Activated CD4-positive, alpha-beta memory T cell treated with anti-CD3 and anti-CD28 coated beads for 36 hours (primary cell): Measurements from ENCODE around the gene ACSL6. TPM values are rescaled to one million over a fixed set of nuclear protein-coding genes. Genes with fewer than 3 reads are reported as not detected.

ENCODE experiments used
- CTCF ChIA-PET: fragments of 350-600 bp; sonication (Branson Sonifier 250); formaldehyde crosslinking; loops from one replicate; lab custom pipeline; 2021; ENCODE audit warnings: antibody characterized with exemption, inconsistent platforms; lab: Charles Lee
- POLR2A ChIA-PET: fragments of 350-600 bp; sonication (Branson Sonifier 250); formaldehyde crosslinking; loops from one replicate; lab custom pipeline; 2021; ENCODE audit warnings: antibody characterized with exemption; lab: Charles Lee
- DNase-seq: peaks from one replicate; pipeline ENCODE4 v3.0.0-alpha.2; 2020
- H3K27ac Mint-ChIP-seq: one replicate; pipeline ENCODE4 v1.8.0; 2021; ENCODE audit warnings: mixed read lengths
- H3K27me3 Mint-ChIP-seq: one replicate; pipeline ENCODE4 v1.8.0; 2021; ENCODE audit warnings: mixed read lengths
- H3K36me3 Mint-ChIP-seq: one replicate; pipeline ENCODE4 v1.8.0; 2021; ENCODE audit warnings: mixed read lengths
- H3K4me1 Mint-ChIP-seq: one replicate; pipeline ENCODE4 v1.8.0; 2021; ENCODE audit warnings: low read depth, mixed read lengths
- H3K4me3 Mint-ChIP-seq: one replicate; pipeline ENCODE4 v1.8.0; 2021; ENCODE audit warnings: mild to moderate bottlenecking, mixed read lengths
- H3K9me3 Mint-ChIP-seq: one replicate; pipeline ENCODE4 v1.8.0; 2021; ENCODE audit warnings: mixed read lengths
- intact Hi-C: fragments of 100-400 bp; cut with micrococcal nuclease; formaldehyde crosslinking; loops from one replicate; pipeline ENCODE4 v1.15.1; 2023
- total RNA-seq, 2 experiments: library from RNA; stranded (reverse); gene quantifications; one replicate each; pipeline ENCODE4 v1.2.3, GENCODE V29; 2021

Gene ACSL6
- total RNA-seq, 2 experiments from 2014 or later, result 5.6 to 6.0 TPM

- DNase-seq, result no peak
- H3K9me3 Mint-ChIP-seq, result peaks cover 15% of the 10 kb centered on the region
- H3K27me3 Mint-ChIP-seq, result peaks cover 8% of the 10 kb centered on the region
- intact Hi-C loops, result no loop called here
- H3K27ac Mint-ChIP-seq, result peak overlapping the region; percentile 11
- CTCF ChIA-PET, result no interaction called here
- H3K4me1 Mint-ChIP-seq, result peaks cover 9% of the 10 kb centered on the region
- peaks cover 2% of the 10 kb centered on the region for H3K36me3 Mint-ChIP-seq
- POLR2A ChIA-PET, result no interaction called here
- no peak overlapping the region for H3K4me3 Mint-ChIP-seq
These were observed 21.7 kb upstream of the ACSL6 start for GRCh38 chr5:132033122-132033521.

- ChIA-PET CTCF (interaction anchor here (0.6 to 0.9 kb wide), 2 partner anchors 25 to 444 kb away, joined by 3 to 4 read pairs; no protein-coding TSS in a partner anchor), POLR2A (no interaction called here)
- DNase-seq, result no peak
- Mint-ChIP-seq H3K4me3 (no peak overlapping the region), H3K27ac (no peak overlapping the region), H3K27me3 (peaks cover 6% of the 10 kb centered on the region), H3K4me1 (peaks cover 8% of the 10 kb centered on the region), H3K36me3 (peaks cover 2% of the 10 kb centered on the region), H3K9me3 (peaks cover 10% of the 10 kb centered on the region)
- intact Hi-C loops, result no loop called here
These were observed 20.7 kb upstream of the ACSL6 start for GRCh38 chr5:132032196-132032595.

- H3K4me3 Mint-ChIP-seq, result no peak overlapping the region
- CTCF ChIA-PET, result no interaction called here
These were observed 19.2 kb upstream of the ACSL6 start for GRCh38 chr5:132030610-132031009.

DNA sequence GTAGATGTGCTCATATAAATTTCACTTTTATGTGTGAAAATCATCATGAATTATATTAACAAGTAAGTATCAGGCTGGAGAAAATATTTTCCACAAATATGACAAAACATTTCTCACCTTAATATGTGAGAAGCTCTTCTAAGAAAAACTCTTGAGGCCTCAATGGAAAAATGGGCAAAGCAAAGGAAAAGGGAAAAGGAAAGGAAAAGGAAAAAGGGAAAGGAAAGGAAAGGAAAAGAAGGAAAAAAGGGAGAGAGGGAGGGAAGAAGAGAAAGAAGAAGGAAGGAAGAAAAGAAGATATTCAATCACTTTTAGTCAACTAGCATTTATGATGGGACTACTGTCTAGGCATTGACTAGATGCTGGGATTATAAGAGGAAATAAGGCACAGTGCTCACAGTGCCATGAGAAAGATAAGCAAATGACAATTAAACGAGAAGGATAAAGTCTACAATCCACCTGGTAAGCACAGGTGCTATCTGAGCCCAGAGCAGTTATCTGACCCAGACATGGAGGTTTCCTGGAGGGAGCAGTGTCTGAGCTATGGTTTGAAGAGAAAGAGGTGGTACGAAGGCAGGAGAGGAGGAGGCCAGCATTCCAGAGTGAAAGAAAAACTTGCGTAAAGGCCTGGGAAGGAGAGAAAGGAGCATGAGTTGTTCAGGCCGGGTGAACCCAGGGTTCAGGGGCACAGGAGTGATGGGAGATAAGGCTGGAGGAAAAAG lies 18.3 kb upstream of the ACSL6 start:
- Mint-ChIP-seq H3K27ac (no peak overlapping the region), H3K36me3 (peaks cover 2% of the 10 kb centered on the region), H3K4me1 (peaks cover 13% of the 10 kb centered on the region), H3K4me3 (no peak overlapping the region), H3K27me3 (peaks cover 6% of the 10 kb centered on the region), H3K9me3 (peaks cover 10% of the 10 kb centered on the region)
- no peak for DNase-seq
- CTCF ChIA-PET, result no interaction called here
- intact Hi-C loops, result loop anchor here (10.0 kb wide), 1 partner anchor 775 kb away; no protein-coding TSS in a partner anchor
- POLR2A ChIA-PET, result no interaction called here

More at GRCh38 chr5:132030610-132031009, 19.2 kb upstream of the ACSL6 start:
- H3K27me3 Mint-ChIP-seq, result peaks cover 6% of the 10 kb centered on the region
- peaks cover 2% of the 10 kb centered on the region for H3K36me3 Mint-ChIP-seq
- peaks cover 13% of the 10 kb centered on the region for H3K4me1 Mint-ChIP-seq
- intact Hi-C loops, result no loop called here
- H3K9me3 Mint-ChIP-seq, result peaks cover 10% of the 10 kb centered on the region
- H3K27ac Mint-ChIP-seq, result no peak overlapping the region
- DNase-seq, result no peak
- POLR2A ChIA-PET, result no interaction called here

DNA sequence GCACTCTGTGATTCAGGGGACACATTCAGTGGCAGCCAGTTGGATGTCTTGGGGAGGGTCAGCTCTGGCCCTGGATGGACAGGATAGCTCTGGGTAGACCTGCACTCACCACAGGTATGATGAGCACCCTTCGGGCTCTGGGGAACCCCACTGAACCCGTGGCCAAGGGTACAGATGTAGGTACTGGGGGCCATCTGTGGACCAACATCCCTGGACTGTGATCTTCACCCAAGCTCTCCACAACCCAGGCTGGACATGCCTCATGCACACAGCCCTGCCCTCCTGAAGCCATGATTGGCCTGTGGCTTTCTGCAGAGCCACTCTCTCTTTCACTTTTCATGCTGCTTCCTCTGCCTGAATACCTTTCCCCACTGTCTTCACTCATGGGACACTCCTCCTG lies 15.6 kb upstream of the ACSL6 start:
- Mint-ChIP-seq H3K4me1 (peaks cover 13% of the 10 kb centered on the region), H3K36me3 (no peaks in the 10 kb centered on the region), H3K27me3 (peaks cover 6% of the 10 kb centered on the region), H3K4me3 (no peak overlapping the region), H3K9me3 (no peaks in the 10 kb centered on the region), H3K27ac (no peak overlapping the region)
- DNase-seq, result no peak
- CTCF ChIA-PET, result interaction anchor here (0.8 kb wide), 1 partner anchor 19 kb away, joined by 4 read pairs; no protein-coding TSS in a partner anchor
- POLR2A ChIA-PET, result no interaction called here
- intact Hi-C loops, result loop anchor here (10.0 kb wide), 1 partner anchor 772 kb away; no protein-coding TSS in a partner anchor

- POLR2A ChIA-PET, result no interaction called here
- peaks cover 16% of the 10 kb centered on the region for H3K4me1 Mint-ChIP-seq
- CTCF ChIA-PET, result no interaction called here
These were observed 15.1 kb upstream of the ACSL6 start for GRCh38 chr5:132026516-132027008.

GRCh38 chr5:132025403-132025971 lies 14.0 kb upstream of the ACSL6 start:
- CTCF ChIA-PET, result interaction anchor here (1.2 to 1.4 kb wide), 2 partner anchors 18 to 38 kb away, joined by 4 read pairs; no protein-coding TSS in a partner anchor
- Mint-ChIP-seq H3K9me3 (no peaks in the 10 kb centered on the region), H3K27ac (no peak overlapping the region), H3K4me1 (peaks cover 24% of the 10 kb centered on the region), H3K27me3 (peaks cover 3% of the 10 kb centered on the region), H3K4me3 (no peak overlapping the region), H3K36me3 (no peaks in the 10 kb centered on the region)
- intact Hi-C loops, result loop anchor here (10.0 kb wide), 1 partner anchor 771 kb away; no protein-coding TSS in a partner anchor
- POLR2A ChIA-PET, result no interaction called here
- no peak for DNase-seq

More at GRCh38 chr5:132026516-132027008, 15.1 kb upstream of the ACSL6 start:
- DNase-seq, result peak; percentile 74
- Mint-ChIP-seq H3K4me3 (no peak overlapping the region), H3K27me3 (peaks cover 5% of the 10 kb centered on the region), H3K36me3 (no peaks in the 10 kb centered on the region), H3K27ac (peak overlapping the region; percentile 56), H3K9me3 (no peaks in the 10 kb centered on the region)
- intact Hi-C loops, result loop anchor here (10.0 kb wide), 1 partner anchor 772 kb away; no protein-coding TSS in a partner anchor

- H3K27me3 Mint-ChIP-seq, result peaks cover 3% of the 10 kb centered on the region
- H3K4me3 Mint-ChIP-seq, result no peak overlapping the region
- DNase-seq, result no peak
- ChIA-PET CTCF (interaction anchor here (1.2 to 1.4 kb wide), 3 partner anchors 17 to 436 kb away, joined by 3 to 4 read pairs (median 4); no protein-coding TSS in a partner anchor), POLR2A (no interaction called here)
- no peak overlapping the region for H3K27ac Mint-ChIP-seq
- no peaks in the 10 kb centered on the region for H3K36me3 Mint-ChIP-seq
- peaks cover 30% of the 10 kb centered on the region for H3K4me1 Mint-ChIP-seq
- intact Hi-C loops, result loop anchor here (5.0 to 10.0 kb wide), 3 partner anchors 278 to 770 kb away; no protein-coding TSS in a partner anchor
- H3K9me3 Mint-ChIP-seq, result no peaks in the 10 kb centered on the region
These were observed 13.4 kb upstream of the ACSL6 start for GRCh38 chr5:132024789-132025402.

DNA sequence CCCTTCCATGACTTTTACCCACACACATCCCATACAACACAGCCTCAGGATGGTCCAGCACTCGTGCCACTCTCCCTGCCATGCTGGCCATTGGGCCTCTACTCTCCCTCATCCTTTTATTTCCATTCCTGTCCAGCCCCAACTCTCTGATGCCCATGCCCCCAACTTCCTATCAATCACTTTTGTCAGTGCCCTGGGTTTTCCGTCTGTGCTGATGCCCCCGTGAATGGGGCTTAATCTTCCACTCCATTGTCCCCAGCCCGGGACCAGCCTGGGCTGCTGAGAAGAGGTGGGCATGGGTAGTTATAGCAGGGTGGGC lies 12.6 kb upstream of the ACSL6 start:
- Mint-ChIP-seq H3K9me3 (no peaks in the 10 kb centered on the region), H3K27ac (no peak overlapping the region), H3K4me1 (peaks cover 35% of the 10 kb centered on the region), H3K27me3 (peaks cover 2% of the 10 kb centered on the region), H3K36me3 (no peaks in the 10 kb centered on the region), H3K4me3 (no peak overlapping the region)
- no peak for DNase-seq
- intact Hi-C loops, result loop anchor here (5.0 to 10.0 kb wide), 3 partner anchors 277 to 769 kb away; no protein-coding TSS in a partner anchor
- CTCF ChIA-PET, result interaction anchor here (0.6 to 1.4 kb wide), 3 partner anchors 16 to 1181 kb away, joined by 3 to 4 read pairs (median 3); no protein-coding TSS in a partner anchor
- POLR2A ChIA-PET, result no interaction called here

- H3K27ac Mint-ChIP-seq, result no peak overlapping the region
- no peak overlapping the region for H3K4me3 Mint-ChIP-seq
- POLR2A ChIA-PET, result no interaction called here
- CTCF ChIA-PET, result interaction anchor here (0.5 to 1.4 kb wide), 4 partner anchors 16 to 1182 kb away, joined by 3 to 4 read pairs (median 3); no protein-coding TSS in a partner anchor
- H3K27me3 Mint-ChIP-seq, result peaks cover 2% of the 10 kb centered on the region
- no peak for DNase-seq
- H3K9me3 Mint-ChIP-seq, result no peaks in the 10 kb centered on the region
- peaks cover 40% of the 10 kb centered on the region for H3K4me1 Mint-ChIP-seq
- intact Hi-C loops, result loop anchor here (5.0 to 10.0 kb wide), 3 partner anchors 276 to 769 kb away; no protein-coding TSS in a partner anchor
- no peaks in the 10 kb centered on the region for H3K36me3 Mint-ChIP-seq
These were observed 12.0 kb upstream of the ACSL6 start for GRCh38 chr5:132023258-132024116.

- Mint-ChIP-seq H3K27me3 (peaks cover 5% of the 10 kb centered on the region), H3K4me1 (peaks cover 45% of the 10 kb centered on the region), H3K36me3 (no peaks in the 10 kb centered on the region), H3K4me3 (no peak overlapping the region), H3K9me3 (no peaks in the 10 kb centered on the region), H3K27ac (no peak overlapping the region)
- peak; percentile 69 for DNase-seq
- ChIA-PET POLR2A (no interaction called here), CTCF (interaction anchor here (0.6 kb wide), 1 partner anchor 59 kb away, joined by 3 read pairs; no protein-coding TSS in a partner anchor)
- intact Hi-C loops, result loop anchor here (5.0 to 10.0 kb wide), 3 partner anchors 275 to 768 kb away; no protein-coding TSS in a partner anchor
These were observed 11.3 kb upstream of the ACSL6 start for GRCh38 chr5:132022737-132023136.
